Measurements from ENCODE around the gene PGAP3. TPM values are rescaled to one million over a fixed set of nuclear protein-coding genes. Genes with fewer than 3 reads are reported as not detected.

PGAP3 gene
- total RNA-seq, 1 experiment from 2014 or later: 5.8 TPM

DNA sequence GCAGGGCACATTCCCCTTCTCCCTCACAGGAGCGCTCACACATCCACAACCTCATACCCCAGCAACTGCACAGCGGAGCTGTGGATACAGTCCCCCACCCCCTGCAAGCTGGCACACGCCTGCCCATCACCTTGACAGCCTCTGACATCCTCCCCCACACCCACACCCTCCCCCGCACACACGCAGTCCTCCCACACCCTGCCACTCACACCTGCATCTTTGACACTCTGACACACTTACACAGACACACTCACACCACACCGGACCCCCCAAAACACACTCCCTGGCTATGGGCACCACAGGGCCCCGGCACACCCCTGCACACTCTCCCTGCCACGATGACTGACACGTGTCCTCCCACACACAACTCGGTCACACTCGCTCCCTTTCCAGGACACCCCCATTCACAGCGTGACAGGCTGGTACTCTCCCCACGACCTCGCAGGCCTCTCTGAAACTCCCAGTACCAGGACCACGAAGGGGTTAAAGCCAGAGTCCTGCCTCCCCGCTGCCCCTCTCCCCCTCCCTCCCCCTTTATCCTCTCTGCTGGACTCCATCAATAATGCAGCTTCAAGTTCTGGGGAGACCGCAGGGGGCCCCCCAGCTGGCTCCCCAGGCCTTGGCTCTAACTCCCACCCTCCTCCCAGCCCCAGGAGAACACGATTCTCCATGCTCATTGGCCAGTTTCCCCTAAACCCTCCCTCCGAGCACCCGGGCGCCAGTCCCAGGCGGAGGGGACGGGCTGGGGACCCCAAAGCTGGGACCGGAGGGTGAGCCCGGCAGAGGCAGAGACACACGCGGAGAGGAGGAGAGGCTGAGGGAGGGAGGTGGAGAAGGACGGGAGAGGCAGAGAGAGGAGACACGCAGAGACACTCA, 61.4 kb downstream of the PGAP3 start, which contains the start of gene PPP1R1B:
Gene PPP1R1B (plus strand): TSS at position 782 of the 876 bp plus-strand sequence. CDS start 441 bp downstream, outside the sequence.
- DNase-seq (ENCODE audit: extremely low read depth, low read depth): no peak

DNA sequence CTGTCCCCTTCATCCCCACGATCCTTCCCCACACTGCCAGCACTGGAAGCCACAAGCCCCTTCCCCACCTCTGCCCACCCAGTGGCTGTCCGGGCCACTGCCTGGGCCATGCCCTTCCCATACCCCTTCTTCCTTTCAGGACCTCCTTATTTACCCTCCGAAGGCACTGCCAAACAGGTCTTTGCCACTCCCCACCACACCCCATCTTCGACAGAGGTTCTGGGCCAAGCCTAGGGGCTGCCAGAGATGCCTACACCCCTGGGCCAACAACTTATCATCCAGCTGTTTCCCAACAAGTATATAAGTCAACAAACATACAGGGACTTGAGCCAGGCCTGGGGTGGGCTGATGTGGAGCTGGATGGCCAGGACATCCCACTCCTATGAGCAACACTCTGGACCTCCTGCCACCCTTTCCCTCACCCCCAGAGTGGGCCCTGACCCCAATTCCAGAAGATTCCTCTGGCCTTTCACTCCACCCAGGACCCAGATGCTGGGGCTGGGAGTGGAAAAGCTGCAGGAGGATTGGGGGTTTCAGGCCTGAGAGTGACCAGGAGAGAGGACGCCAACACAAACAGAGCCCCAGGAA, 62.6 kb downstream of the PGAP3 start:
- no peak for DNase-seq (ENCODE audit: extremely low read depth, low read depth)

DNA sequence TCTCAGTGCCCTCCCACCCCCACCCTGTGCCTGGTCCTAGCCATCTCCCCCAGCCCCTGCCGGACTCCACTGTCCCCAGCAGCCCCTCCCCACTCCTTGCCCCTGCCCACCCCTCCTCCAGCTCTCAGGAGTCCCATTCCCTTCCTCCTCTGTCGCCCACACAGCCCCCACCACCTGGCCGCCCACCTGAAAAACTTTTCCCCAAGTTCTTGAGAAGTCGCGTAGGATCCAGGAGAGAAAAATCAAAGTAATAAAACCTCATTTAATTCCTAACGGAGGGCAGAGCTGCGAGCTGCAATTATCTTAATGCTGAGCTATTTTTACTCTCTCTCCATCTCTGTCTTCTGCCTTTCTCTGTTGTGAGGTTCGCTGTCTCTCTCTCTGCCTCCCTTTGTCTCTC, 63.5 kb downstream of the PGAP3 start:
- no peak for DNase-seq (ENCODE audit: extremely low read depth, low read depth)

DNA sequence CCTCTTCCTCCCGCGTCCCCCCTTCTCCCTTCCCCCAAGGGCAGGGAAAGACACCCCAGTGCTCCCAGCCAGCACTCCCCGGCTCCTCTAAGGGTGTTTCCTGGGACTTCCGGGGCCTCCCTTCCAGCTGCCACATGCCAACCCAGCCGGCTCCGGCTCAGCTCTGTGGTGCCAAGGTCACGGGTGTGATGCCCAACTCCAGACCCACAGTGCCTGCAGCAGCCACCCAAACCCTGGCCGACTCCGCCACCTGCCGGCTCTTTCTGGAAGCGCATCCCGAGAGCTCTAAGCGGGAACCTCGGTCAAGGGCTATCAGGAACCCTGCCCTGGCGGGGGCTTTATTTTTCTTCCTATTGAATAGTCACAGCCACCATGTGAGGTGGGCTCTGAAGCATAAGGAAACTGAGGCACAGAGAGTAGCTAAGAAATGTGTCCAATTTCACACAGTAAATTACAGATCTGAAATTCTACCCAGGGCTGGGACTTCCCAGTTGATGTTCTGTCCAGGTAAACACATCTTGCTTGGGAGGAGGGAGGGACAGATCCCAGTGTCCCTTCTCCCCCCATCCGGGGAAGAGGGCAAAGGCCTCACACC, 64.4 kb downstream of the PGAP3 start:
- DNase-seq (ENCODE audit: extremely low read depth, low read depth): peak; percentile 77

DNA sequence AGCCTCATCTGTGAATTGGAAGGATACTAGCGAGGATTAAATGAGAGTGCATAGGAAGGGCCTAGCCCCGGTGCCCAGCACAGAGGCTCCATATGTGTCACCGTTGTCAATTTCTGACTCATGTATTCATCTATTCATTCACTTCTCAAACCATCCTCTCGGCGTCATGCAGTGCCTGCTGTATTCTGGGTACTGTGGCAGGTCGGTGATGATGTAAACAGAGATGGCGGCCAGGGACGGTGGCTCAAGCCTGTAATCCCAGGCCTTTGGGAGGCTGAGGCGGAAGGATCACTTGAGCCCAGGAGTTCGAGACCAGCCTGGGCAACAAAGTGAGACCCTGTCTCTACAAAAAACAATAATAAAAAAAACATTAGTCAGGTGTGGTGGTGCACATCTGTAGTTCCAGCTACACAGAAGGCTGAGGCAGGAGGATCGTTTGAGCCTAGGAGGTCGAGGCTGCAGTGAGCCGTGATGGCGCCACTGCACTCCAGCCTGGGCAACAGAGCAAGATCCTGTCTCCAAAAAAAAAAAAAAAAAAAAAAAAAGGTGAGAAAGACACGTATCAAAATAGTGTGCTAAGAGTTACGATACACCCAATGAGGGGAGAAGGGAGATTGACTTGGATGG, 65.4 kb downstream of the PGAP3 start:
- DNase-seq (ENCODE audit: extremely low read depth, low read depth): peak; percentile 31

DNA sequence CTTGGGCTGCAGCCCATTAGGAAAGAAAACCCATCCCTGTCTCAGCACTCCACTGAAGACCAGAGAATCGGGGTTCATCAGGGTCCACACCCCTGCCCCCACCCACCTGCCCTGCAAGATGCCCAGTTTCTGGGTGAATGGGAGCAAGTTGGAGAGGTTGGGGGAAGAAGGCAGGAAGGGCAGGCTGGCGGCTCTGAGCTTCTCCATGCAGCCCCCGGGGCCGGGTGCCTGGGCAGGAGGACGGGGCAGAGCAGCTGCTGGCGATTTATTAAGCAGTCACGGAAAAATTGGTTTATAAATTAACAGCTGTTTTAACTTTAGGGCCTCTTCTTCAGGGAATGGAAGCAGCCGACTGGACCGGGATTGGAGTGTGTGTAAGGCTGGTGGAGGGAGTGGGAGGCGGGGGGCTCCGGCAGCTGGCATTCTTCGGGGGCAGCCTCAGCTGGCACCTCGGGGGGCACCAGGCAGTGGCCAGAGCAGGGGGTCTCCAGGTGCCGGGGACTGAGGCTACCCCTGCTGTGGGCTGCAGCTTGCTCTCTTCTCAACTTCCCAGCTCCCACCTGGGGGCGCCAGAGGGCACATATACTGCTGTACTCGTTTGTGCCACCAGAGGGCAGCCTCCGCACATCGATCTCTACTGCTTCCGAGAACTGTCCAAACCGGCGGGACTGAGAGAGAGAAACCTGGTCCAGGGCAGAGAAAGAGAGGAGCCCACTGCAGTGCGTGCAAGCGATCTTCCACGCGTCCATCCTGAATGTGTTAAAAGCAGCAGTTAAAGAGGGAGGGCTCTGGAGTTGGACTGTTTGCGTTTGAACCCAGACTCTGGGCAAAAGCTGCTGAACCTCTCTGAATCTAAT, 66.1 kb downstream of the PGAP3 start:
- peak; percentile 84 for DNase-seq (ENCODE audit: extremely low read depth, low read depth)

Small RNA genes lying within 50 kb of the gene (small RNA-seq; reads per million reads assigned to genes)
- 0 reads per million in 2 experiments for gene MIR4728

Other genes with a start within 250 kb of the PGAP3 start
- gene MED1, start 236.8 kb downstream of the PGAP3 start, total RNA-seq (2014; rRNA removed; shearing (Covaris generic)): 37.5 and 37.6 TPM in 2 replicates
- 35.4 and 42.4 TPM in 2 replicates for gene CDK12, start 226.6 kb downstream of the PGAP3 start, total RNA-seq (2014; rRNA removed; shearing (Covaris generic))
- gene NEUROD2, start 80.1 kb downstream of the PGAP3 start, total RNA-seq (2014; rRNA removed; shearing (Covaris generic)): not detected in 2 replicates
- 0.05 TPM in 1 of 2 replicates, not detected in the other for gene PPP1R1B, start 61.1 kb downstream of the PGAP3 start, total RNA-seq (2014; rRNA removed; shearing (Covaris generic))
- 33.2 and 41.1 TPM in 2 replicates for gene STARD3, start 50.9 kb downstream of the PGAP3 start, total RNA-seq (2014; rRNA removed; shearing (Covaris generic))
- gene TCAP, start 22.7 kb downstream of the PGAP3 start, total RNA-seq (2014; rRNA removed; shearing (Covaris generic)): 0.63 and 1.1 TPM in 2 replicates
- gene PNMT, start 19.6 kb downstream of the PGAP3 start, total RNA-seq (2014; rRNA removed; shearing (Covaris generic)): not detected in 2 replicates
- gene ERBB2, start 12.0 kb upstream of the PGAP3 start, total RNA-seq (2014; rRNA removed; shearing (Covaris generic)): 15.7 and 17.4 TPM in 2 replicates
- gene MIEN1, start 42.5 kb upstream of the PGAP3 start, total RNA-seq (2014; rRNA removed; shearing (Covaris generic)): 72.4 and 79.9 TPM in 2 replicates
- gene GRB7, start 49.9 kb upstream of the PGAP3 start, total RNA-seq (2014; rRNA removed; shearing (Covaris generic)): 1.7 TPM in 2 replicates
- not detected in 2 replicates for gene IKZF3, start 176.3 kb upstream of the PGAP3 start, total RNA-seq (2014; rRNA removed; shearing (Covaris generic))
- gene ZPBP2, start 180.1 kb upstream of the PGAP3 start, total RNA-seq (2014; rRNA removed; shearing (Covaris generic)): not detected in 2 replicates
- 0.66 and 2.7 TPM in 2 replicates for gene GSDMB, start 230.6 kb upstream of the PGAP3 start, total RNA-seq (2014; rRNA removed; shearing (Covaris generic))
- 13.1 and 14.9 TPM in 2 replicates for gene ORMDL3, start 239.5 kb upstream of the PGAP3 start, total RNA-seq (2014; rRNA removed; shearing (Covaris generic))
- gene LRRC3C, start 239.7 kb upstream of the PGAP3 start, total RNA-seq (2014; rRNA removed; shearing (Covaris generic)): not detected in 2 replicates

All from NCI-H460 (cell line).